Posterior cingulate gyrus (tissue), 11 donors: ENCODE measurements around the gene LAMC3.
A peak's percentile ranks its signal among the peaks of the same experiment; 100 is the strongest.

Experiments
- DNase-seq, 10 donors: peaks; one replicate each; pipeline versions ENCODE4 v3.0.0 to v3.0.0-alpha.2; 2020 to 2021; ENCODE audit warnings: mixed read lengths in 3 of 10
- intact Hi-C: fragments of 100-400 bp; cut with DNase I; formaldehyde crosslinking; loops from one replicate; pipeline ENCODE4 v1.15.1; 2023

LAMC3 gene

DNA sequence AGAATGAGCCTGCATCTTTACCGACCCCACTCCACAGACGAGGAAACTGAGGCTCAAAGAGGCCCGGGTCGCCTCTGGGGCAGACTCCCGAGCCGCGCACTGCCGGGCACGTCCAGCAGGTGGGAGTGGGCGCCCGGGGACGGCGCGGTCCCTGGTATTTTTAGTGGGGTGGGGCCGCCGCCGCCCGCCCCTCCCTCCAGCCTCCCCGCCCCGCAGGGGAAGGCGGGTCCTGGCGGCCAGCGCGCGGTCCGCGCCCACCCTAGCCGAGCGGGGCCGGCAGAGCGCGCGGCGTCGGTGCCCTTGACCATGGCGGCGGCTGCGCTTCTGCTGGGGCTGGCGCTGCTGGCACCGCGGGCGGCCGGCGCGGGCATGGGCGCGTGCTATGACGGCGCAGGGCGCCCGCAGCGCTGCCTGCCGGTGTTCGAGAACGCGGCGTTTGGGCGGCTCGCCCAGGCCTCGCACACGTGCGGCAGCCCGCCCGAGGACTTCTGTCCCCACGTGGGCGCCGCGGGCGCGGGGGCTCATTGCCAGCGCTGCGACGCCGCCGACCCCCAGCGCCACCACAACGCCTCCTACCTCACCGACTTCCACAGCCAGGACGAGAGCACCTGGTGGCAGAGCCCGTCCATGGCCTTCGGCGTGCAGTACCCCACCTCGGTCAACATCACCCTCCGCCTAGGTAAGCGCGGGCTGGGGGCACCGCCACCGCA, at the start of gene LAMC3:
Gene LAMC3, plus strand, starts transcription at position 266 of the 710 bp plus-strand sequence. Its CDS starts 41 bp downstream, at position 307.
- DNase-seq: peak in 3 of 10 donors; percentile 63 to 82 (median 68)
- intact Hi-C loops: no loop called here

DNA sequence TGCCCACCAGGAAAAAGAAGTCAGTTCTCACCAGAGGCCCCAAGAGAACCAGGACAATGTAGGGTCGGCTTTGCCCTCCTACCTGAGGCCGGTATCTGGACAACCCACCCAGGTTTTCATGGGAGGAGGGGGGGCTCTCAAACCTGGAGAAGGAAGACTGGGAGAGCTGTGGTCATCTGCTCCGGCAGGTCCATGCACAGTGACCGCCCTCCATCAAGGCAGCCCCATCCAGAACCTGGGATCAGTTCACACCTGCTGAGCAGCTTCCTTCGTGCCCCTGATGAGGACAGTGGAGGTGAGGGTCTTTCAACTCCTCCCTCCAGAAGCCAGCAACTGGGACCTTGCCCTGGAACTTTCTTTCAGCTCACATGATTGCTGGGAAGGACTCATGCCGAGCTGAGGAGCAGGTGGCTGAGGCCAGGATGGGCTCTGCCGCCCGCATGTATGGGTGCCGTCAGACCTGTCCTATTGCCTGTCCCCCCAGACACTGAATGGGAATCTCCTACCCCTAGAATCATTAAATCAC, 49.1 kb upstream of the LAMC3 start:
- intact Hi-C loops: no loop called here
- DNase-seq: peak in 1 of 10 donors; percentile 37

- DNase-seq: peak in 1 of 10 donors; percentile 47
- intact Hi-C loops: no loop called here
Measured at GRCh38 chr9:130960522-130961378, 48.2 kb upstream of the LAMC3 start.

DNA sequence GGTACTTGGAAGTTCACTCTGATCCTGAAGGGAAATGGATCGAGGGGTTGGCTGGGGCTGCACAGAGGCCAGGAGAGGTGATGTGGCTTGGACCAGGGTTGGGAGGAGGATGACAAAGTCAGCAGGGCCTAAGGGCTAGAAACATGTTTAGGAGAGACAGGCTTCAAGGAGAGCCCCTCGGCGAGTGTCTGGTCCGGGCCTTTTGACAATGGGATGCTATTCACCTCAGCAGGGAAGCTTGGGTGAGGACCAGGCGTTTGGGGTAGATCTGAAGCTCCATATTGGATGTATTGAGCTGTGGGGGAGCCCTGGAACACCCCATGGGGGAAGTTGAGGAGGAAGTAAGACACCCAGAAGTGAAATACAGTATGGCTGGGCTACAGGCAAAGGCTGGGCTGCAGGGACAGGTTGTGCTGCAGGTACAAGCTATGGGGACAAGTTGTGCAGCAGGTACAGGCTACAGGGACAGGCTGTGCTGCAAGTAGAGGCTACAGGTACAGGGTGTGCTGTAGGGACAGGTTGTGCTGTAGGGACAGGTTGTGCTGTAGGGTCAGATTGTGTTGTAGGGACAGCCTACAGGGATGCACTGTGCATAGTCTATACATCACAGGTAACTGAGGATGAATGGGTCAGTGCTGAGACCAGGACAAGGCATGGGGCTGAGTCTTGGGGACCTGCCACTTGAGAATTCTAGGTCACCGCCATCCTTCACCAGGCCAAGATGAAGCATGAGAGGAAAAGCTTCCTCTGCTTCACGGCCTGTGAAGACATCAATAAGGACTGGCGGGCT, 47.3 kb upstream of the LAMC3 start:
- intact Hi-C loops: no loop called here
- DNase-seq: peak in 1 of 10 donors; percentile 41

DNA sequence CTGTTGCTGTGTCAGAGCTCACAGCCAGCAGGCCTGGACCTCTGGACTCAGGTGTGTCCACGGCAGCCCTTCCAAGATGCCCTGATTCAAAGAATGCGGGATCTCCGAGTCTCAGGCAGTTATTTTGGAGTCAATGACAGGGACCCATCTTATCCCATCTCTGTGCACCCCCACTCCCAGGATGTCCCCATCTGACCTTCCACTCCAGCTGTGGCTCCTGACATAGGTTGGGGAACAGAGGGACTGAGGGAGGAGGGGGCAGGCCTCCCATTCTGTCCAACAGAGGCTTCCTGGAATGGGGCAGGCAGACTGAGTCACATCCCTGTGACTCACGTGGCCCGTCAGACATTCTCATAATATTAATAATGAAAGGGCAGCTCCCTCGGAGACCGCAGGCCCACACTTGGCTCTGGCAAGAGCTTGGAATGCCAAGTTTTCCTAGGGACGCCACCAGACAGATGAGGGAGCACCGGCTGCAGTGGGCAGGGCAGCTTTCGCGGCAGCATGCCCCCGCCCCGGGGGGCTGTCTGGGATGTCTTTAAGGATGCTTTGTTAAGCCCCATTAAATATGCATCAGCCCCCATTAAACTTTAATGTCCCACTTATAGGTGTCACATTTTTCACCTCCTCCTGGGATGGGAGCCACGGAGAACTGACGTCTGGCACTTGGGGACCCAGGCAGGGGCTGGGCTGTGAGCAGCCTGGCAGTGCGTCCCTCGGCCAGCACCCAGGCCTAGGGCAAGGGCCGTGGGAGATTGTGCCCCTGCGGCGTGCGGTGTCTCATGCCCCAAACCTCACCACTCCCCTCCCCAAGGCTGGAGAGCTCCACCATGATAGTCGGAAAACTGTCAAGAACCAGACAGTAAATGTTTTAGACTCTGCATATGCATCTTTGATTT, 46.3 kb upstream of the LAMC3 start:
- DNase-seq: peak in 1 of 10 donors; percentile 47
- intact Hi-C loops: no loop called here

DNA sequence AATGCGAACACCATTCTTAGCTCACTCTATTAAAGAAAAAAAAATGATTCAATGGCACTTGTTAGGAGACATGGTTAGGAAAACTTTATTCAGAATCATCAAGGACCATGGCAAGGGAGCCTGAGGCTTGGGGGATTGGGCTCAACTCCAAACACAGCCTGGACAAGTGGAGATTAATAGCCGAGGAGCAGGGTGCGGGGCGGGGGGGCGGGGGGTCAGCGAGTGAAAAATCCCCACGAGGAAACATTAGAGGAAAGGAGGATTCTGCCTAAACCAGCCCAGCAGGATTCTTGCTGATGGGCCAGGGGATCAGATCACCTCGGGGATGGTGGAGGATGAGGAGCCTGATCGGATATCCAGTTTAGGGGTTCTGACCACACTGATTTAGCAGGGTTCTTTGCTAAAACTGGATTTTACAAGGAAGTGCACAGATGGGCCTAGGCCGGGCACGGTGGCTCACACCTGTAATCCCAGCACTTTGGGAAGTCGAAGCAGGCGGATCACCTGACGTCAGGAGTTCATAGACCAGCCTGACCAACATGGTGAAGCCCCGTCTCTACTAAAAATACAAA, 45.6 kb upstream of the LAMC3 start:
- intact Hi-C loops: no loop called here
- peak in 1 of 10 donors; percentile 25 for DNase-seq

DNA sequence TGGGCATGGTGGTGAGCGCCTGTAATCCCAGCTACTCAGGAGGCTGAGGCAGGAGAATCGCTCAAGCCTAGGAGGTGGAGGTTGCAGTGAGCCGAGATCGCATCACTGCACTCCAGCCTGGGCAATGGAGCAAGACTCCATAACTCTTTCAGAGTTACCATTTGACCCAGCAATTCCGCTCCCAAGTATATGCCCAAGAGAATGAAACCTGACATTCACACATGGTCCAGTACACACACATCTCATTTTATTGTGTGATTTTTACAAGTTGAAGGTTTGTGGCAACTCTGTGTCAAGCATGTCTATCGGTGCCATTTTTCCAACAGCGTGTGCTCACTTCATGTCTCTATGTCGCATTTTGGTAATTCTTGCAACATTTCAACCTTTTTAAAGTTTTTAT, 45.1 kb upstream of the LAMC3 start:
- no peak for DNase-seq
- intact Hi-C loops: no loop called here

DNA sequence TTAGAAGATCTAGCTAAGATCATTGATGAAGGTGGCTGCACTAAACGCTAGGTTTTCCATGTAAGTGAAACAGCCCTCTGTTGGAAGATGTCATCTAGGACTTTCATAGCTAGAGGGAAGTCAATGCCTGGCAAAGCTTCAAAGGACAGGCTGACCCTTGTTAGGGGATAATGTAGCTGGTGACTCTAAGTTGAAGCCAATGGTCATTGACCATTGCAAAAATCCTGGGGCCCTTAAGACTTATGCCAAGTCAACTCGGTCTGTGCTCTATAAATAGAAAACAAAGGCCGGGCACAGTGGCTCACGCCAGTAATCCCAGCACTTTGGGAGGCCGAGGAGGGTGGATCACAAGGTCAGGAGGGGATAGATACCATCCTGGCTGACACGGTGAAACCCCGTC, 43.3 kb upstream of the LAMC3 start:
- DNase-seq: no peak
- intact Hi-C loops: no loop called here

- intact Hi-C loops: no loop called here
- DNase-seq: peak in 2 of 10 donors; percentile 62 to 77
Measured at GRCh38 chr9:130970052-130970451, 38.9 kb upstream of the LAMC3 start.

- no peak for DNase-seq
- intact Hi-C loops: no loop called here
Measured at GRCh38 chr9:130970855-130971254, 38.1 kb upstream of the LAMC3 start.

DNA sequence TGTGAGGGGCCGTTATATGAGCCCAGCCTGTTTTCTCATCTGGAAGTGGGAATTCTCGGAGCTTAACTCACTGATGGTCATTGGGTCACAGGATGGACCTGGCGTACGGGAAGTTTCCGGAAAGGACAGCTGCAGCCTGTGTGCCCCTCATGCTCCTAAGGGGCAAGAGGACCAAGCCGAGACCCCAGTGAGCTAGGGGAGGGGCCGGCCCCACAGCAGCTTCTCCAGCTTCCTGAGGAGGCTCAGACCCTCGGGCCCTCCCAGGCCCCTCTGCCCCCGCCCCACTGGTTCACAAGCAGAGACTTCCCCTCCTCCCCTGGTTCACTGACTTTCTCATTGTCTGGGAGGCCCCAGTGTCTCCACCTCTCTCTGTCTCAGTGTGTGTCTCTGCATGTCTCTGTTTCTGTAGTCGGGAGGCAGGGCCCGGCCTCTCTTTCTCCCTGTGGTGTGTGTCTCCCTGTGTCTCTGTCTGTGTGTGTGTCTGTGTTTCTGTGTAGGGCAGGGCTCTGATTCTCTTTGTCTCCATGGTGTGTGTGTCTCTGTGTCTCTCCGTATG, 37.6 kb upstream of the LAMC3 start:
- intact Hi-C loops: no loop called here
- peak in 1 of 10 donors; percentile 37 for DNase-seq

DNA sequence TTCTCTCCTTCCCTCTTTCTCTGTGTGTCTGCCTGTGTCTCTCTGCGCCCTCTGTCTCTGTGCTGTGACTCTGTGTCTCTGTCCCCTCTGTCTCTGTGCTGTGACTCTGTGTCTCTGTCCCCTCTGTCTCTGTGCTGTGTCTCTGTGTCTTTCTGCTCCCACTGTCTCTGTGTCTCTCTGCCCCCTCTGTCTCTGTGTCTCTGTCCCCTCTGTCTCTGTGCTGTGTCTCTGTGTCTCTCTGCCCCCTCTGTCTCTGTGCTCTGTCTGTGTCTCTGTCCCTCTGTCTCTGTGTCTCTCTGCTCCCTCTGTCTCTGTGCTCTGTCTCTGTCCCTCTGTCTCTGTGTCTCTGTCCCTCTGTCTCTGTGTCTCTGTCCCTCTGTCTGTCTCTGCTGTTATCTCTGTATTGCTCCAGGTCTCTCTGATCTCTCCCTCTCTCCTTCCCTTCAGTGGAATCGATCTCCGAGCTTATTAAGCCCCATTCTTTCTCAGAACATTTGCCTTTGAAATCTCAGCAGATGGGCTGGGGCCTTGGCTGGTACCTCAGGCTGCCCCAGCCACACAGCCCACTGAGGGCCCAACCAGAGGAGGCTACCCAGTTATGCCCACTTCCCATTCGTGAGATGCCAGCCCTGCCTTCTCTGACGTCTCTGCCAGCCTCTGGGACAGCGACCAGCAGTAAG, 36.6 kb upstream of the LAMC3 start:
- intact Hi-C loops: no loop called here
- no peak for DNase-seq

DNA sequence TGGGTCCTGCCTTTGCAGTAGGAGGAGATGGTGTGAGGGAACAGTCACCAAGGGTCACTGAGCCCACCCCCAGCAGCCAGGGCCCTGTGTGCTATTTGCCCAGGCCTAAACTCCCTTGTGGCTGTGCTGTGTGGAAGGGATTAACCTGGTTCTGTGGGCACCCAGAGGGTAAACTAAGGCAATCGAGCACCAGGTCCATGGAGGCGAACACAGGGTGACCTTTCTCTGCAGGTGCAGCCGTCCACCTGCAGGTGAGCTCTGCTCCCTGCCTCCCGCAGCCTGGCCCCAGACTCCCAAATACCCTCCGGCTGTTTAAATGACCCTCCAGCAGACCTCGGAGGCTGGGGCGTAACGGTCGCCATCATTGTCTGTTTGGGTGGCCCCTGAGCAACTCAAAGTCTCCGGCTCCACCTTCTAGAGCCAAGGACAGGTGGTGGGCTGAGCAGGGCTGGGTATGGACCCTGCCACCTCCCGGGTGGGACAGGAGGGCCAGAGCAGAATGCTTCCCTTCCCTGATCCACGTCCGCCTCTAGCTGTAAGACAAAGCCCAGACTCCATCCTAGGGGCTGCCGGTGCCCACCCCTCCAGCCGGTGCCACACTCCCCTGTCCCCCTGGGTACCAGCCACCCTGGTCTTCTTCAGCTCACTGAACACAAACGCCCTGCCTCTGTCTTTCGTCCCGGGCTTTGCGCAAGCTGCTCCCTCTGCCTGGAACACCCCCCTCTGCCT, 35.9 kb upstream of the LAMC3 start:
- intact Hi-C loops: no loop called here
- DNase-seq: peak in 1 of 10 donors; percentile 32

- DNase-seq: peak in 1 of 10 donors; percentile 62
- intact Hi-C loops: no loop called here
Measured at GRCh38 chr9:130973686-130974281, 35.2 kb upstream of the LAMC3 start.

DNA sequence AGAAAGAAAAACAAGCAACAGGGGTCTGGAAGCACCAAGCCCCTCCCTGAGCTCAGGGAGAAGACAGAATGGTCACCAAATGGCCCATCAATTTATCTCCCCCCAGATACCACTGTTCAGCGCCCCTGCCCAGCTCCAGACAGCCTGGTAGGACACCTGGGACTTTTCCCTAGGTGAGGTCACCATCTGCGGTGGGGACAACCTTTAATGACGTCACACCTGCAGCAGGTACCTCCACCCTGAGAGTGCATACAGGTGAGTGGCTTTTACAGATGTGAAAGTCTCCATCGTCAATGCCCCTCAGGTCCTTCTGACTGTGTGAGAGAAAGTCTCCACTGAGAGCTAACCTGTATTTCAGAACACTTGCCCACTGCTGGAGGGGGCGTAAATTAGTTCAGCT, 34.3 kb upstream of the LAMC3 start:
- DNase-seq: peak in 1 of 10 donors; percentile 18
- intact Hi-C loops: no loop called here

DNA sequence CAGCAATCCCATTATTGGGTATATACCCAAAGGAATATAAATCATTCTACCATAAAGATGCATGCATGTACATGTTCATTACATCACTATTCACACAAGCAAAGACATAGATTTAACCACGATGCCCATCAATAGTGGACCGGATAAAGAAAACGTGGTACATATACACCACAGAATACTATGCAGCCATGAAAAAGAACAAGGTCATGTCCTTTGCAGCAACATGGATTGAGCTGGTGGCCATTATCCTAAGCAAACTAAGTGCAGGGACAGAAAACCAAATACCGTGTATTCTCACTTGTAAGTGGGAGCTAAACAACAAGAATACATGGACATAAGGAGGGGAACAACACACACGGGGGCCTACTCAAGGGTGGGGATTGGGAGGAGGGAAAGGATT, 33.8 kb upstream of the LAMC3 start:
- no peak for DNase-seq
- intact Hi-C loops: no loop called here
